ENCODE measurements around the gene ROCK1. TPM values are rescaled to one million over a fixed set of nuclear protein-coding genes. Genes with fewer than 3 reads are reported as not detected.
A peak's percentile ranks its signal among the peaks of the same experiment; 100 is the strongest.

ROCK1 gene
- total and polyA plus RNA-seq, 9 of the 15 experiments (the other 6 are each of a cell fraction or from before 2014, with no cell fraction given) = 7.4 to 28.6 (median 17.7) TPM

- TF ChIP-seq, protein P1, sequence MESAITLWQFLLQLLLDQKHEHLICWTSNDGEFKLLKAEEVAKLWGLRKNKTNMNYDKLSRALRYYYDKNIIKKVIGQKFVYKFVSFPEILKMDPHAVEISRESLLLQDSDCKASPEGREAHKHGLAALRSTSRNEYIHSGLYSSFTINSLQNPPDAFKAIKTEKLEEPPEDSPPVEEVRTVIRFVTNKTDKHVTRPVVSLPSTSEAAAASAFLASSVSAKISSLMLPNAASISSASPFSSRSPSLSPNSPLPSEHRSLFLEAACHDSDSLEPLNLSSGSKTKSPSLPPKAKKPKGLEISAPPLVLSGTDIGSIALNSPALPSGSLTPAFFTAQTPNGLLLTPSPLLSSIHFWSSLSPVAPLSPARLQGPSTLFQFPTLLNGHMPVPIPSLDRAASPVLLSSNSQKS (CRISPR knock-in tag; IDR thresholded peaks at IDR 0.05) = no peak
- TF ChIP-seq MTA3 (IDR thresholded peaks at IDR 0.05; ENCODE audit: borderline replicate concordance) (peak; percentile 29; the same call in 1 of the 2 replicates), ATF7 (IDR thresholded peaks at IDR 0.05) (0 out of 2 replicates have a peak, but pooled peaks have one; percentile 24), ZBTB9 (CRISPR knock-in tag; IDR thresholded peaks at IDR 0.05) (0 out of 2 replicates have a peak, but pooled peaks have one; percentile 30), ZNF507 (tag; conservative IDR thresholded peaks at IDR 0.05) (no peak), CTBP1 (IDR thresholded peaks at IDR 0.05; ENCODE audit: borderline replicate concordance) (peak; percentile 50; the same call in 1 of the 2 replicates), NFRKB (IDR thresholded peaks at IDR 0.05; ENCODE audit: low read depth) (peak; percentile 63; the same call in 1 of the 2 replicates), HDAC1 (IDR thresholded peaks at IDR 0.05) (peak in 1 of 2 experiments; percentile 35; a peak in 1 of 4 replicates)
- TF ChIP-seq, protein P2, sequence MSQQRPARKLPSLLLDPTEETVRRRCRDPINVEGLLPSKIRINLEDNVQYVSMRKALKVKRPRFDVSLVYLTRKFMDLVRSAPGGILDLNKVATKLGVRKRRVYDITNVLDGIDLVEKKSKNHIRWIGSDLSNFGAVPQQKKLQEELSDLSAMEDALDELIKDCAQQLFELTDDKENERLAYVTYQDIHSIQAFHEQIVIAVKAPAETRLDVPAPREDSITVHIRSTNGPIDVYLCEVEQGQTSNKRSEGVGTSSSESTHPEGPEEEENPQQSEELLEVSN (IDR thresholded peaks at IDR 0.05; ENCODE audit: borderline replicate concordance in 1 of 2, extremely low read depth in 1 of 2, insufficient read depth in 1 of 2, insufficient read length in 1 of 2, low read depth in 1 of 2, low read length in 1 of 2, poor library complexity in 1 of 2, severe bottlenecking in 1 of 2) = peak in 1 of 2 experiments; percentile 52
- TF ChIP-seq, protein P3, sequence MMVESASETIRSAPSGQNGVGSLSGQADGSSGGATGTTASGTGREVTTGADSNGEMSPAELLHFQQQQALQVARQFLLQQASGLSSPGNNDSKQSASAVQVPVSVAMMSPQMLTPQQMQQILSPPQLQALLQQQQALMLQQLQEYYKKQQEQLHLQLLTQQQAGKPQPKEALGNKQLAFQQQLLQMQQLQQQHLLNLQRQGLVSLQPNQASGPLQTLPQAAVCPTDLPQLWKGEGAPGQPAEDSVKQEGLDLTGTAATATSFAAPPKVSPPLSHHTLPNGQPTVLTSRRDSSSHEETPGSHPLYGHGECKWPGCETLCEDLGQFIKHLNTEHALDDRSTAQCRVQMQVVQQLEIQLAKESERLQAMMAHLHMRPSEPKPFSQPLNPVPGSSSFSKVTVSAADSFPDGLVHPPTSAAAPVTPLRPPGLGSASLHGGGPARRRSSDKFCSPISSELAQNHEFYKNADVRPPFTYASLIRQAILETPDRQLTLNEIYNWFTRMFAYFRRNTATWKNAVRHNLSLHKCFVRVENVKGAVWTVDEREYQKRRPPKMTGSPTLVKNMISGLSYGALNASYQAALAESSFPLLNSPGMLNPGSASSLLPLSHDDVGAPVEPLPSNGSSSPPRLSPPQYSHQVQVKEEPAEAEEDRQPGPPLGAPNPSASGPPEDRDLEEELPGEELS (CRISPR knock-in tag; IDR thresholded peaks at IDR 0.05; ENCODE audit: borderline replicate concordance) = no peak
- TF ChIP-seq, protein P4, sequence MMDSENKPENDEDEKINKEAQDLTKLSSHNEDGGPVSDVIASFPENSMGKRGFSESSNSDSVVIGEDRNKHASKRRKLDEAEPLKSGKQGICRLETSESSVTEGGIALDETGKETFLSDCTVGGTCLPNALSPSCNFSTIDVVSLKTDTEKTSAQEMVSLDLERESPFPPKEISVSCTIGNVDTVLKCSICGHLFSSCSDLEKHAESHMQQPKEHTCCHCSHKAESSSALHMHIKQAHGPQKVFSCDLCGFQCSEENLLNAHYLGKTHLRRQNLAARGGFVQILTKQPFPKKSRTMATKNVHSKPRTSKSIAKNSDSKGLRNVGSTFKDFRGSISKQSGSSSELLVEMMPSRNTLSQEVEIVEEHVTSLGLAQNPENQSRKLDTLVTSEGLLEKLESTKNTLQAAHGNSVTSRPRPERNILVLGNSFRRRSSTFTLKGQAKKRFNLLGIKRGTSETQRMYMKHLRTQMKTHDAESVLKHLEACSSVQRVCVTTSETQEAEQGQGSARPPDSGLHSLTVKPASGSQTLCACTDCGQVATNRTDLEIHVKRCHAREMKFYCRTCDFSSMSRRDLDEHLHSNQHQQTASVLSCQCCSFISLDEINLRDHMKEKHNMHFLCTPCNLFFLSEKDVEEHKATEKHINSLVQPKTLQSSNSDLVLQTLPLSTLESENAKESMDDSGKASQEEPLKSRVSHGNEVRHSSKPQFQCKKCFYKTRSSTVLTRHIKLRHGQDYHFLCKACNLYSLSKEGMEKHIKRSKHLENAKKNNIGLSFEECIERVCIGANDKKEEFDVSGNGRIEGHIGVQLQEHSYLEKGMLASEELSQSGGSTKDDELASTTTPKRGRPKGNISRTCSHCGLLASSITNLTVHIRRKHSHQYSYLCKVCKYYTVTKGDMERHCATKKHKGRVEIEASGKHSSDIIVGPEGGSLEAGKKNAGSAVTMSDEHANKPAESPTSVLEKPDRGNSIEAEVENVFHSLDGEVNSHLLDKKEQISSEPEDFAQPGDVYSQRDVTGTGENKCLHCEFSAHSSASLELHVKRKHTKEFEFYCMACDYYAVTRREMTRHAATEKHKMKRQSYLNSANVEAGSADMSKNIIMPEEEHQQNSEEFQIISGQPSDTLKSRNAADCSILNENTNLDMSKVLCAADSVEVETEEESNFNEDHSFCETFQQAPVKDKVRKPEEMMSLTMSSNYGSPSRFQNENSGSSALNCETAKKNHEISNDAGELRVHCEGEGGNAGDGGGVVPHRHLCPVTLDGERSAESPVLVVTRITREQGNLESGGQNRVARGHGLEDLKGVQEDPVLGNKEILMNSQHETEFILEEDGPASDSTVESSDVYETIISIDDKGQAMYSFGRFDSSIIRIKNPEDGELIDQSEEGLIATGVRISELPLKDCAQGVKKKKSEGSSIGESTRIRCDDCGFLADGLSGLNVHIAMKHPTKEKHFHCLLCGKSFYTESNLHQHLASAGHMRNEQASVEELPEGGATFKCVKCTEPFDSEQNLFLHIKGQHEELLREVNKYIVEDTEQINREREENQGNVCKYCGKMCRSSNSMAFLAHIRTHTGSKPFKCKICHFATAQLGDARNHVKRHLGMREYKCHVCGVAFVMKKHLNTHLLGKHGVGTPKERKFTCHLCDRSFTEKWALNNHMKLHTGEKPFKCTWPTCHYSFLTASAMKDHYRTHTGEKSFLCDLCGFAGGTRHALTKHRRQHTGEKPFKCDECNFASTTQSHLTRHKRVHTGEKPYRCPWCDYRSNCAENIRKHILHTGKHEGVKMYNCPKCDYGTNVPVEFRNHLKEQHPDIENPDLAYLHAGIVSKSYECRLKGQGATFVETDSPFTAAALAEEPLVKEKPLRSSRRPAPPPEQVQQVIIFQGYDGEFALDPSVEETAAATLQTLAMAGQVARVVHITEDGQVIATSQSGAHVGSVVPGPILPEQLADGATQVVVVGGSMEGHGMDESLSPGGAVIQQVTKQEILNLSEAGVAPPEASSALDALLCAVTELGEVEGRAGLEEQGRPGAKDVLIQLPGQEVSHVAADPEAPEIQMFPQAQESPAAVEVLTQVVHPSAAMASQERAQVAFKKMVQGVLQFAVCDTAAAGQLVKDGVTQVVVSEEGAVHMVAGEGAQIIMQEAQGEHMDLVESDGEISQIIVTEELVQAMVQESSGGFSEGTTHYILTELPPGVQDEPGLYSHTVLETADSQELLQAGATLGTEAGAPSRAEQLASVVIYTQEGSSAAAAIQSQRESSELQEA (IDR thresholded peaks at IDR 0.05; ENCODE audit: low read depth) = peak; percentile 87
These were observed at the start of gene ROCK1 (continued) for GRCh38 chr18:21111346-21112139.
